Endothelial cell of umbilical vein (primary cell): ENCODE results near the gene USP37. TPM values are rescaled to one million over a fixed set of nuclear protein-coding genes. Genes with fewer than 3 reads are reported as not detected.
A peak's percentile ranks its signal among the peaks of the same experiment; 100 is the strongest.

Experiments
- BruUV-seq: library from RNA; stranded (reverse); fragments of 400-500 nt; replicated peaks from 2 replicates; lab custom pipeline; 2021; lab: Mats Ljungman, UMichigan
- CTCF ChIA-PET: fragments of 300-600, 350-600 bp; sonication (Branson Sonifier 250); formaldehyde crosslinking; loops from one replicate; lab custom pipeline; 2021; ENCODE audit warnings: antibody characterized with exemption, inconsistent platforms; lab: Charles Lee
- POLR2A ChIA-PET: fragments of 300-600, 350-600 bp; sonication (Branson Sonifier 250); formaldehyde crosslinking; loops from one replicate; lab custom pipeline; 2021; ENCODE audit warnings: antibody characterized with exemption, inconsistent platforms; lab: Charles Lee
- DNase-seq: peaks from one replicate; pipeline ENCODE4 v3.0.0-alpha.2; 2011; ENCODE audit warnings: low read depth, low spot score
- FAIRE-seq: peaks from 2 replicates; lab custom pipeline; 2011; peaks lifted over from hg19 to GRCh38; lab: Jason Lieb, UNC
- H2AFZ ChIP-seq: 2 replicates; pipeline ENCODE4 v1.6.0; 2012; ENCODE audit warnings: low read depth, low read length, control low read depth, inconsistent platforms
- H3K27ac ChIP-seq: 2 replicates; pipeline ENCODE4 v1.5.1; 2011; ENCODE audit warnings: low read depth, mild to moderate bottlenecking, control low read depth, low read length, moderate library complexity; ENCODE audit not compliant: insufficient read depth
- H3K27me3 ChIP-seq, 2 experiments: 2 replicates each; pipeline versions ENCODE4 v1.6.0 to v1.6.1; 2011; ENCODE audit warnings: low read length in 2 of 2, mixed read lengths in 1 of 2; ENCODE audit not compliant: control insufficient read depth in 2 of 2, insufficient read depth in 2 of 2
- H3K36me3 ChIP-seq, 2 experiments: 2 replicates in 1 of 2; 3 replicates in 1 of 2; pipeline ENCODE4 v1.5.1; 2011; ENCODE audit warnings: low read length in 2 of 2, mild to moderate bottlenecking in 1 of 2, moderate library complexity in 1 of 2; ENCODE audit not compliant: control insufficient read depth in 2 of 2, insufficient read depth in 2 of 2; ENCODE audit errors: extremely low read depth in 1 of 2
- H3K4me1 ChIP-seq: 3 replicates; pipeline ENCODE4 v1.5.1; 2011; ENCODE audit warnings: mild to moderate bottlenecking, low read length; ENCODE audit not compliant: control insufficient read depth, insufficient read depth; ENCODE audit errors: extremely low read depth
- H3K4me2 ChIP-seq: 2 replicates; pipeline ENCODE4 v1.6.1; 2011; ENCODE audit warnings: low read length, control low read depth, mixed read lengths; ENCODE audit not compliant: insufficient read depth
- H3K4me3 ChIP-seq, 3 experiments: fragments of 200-600 bp in 1 of 3; sonication (generic), shearing (Covaris generic) in 1 of 3; replicated peaks in 1 of 3; 2 replicates each; pipeline ENCODE4 v1.5.1; 2011 to 2016; ENCODE audit warnings: control low read depth in 3 of 3, low read length in 3 of 3, mild to moderate bottlenecking in 2 of 3, inconsistent platforms in 1 of 3, low read depth in 1 of 3, moderate library complexity in 1 of 3; ENCODE audit not compliant: insufficient read depth in 1 of 3
- H3K79me2 ChIP-seq: 2 replicates; pipeline ENCODE4 v1.6.0; 2012; ENCODE audit warnings: low read length, inconsistent platforms; ENCODE audit not compliant: control insufficient read depth, insufficient read depth
- H3K9ac ChIP-seq: replicated peaks from 2 replicates; pipeline ENCODE3; 2011; ENCODE audit warnings: low read length, control low read depth; ENCODE audit not compliant: insufficient read depth; ENCODE audit errors: extremely low read depth
- H3K9me1 ChIP-seq: replicated peaks from 3 replicates; pipeline ENCODE4 v1.6.0; 2011; ENCODE audit warnings: mild to moderate bottlenecking, low read length; ENCODE audit not compliant: control insufficient read depth, insufficient read depth; ENCODE audit errors: extremely low read depth
- H3K9me3 ChIP-seq: replicated peaks from 2 replicates; pipeline ENCODE4 v1.5.1; 2012; ENCODE audit warnings: low read length, inconsistent platforms; ENCODE audit not compliant: control insufficient read depth, insufficient read depth
- H4K20me1 ChIP-seq: replicated peaks from 2 replicates; pipeline ENCODE3; 2011; ENCODE audit warnings: mild to moderate bottlenecking, low read length; ENCODE audit not compliant: control insufficient read depth, insufficient read depth; ENCODE audit errors: extremely low read depth
- EZH2 ChIP-seq: IDR thresholded peaks from 2 replicates; pipeline ENCODE4 v1.6.1; 2012; ENCODE audit warnings: borderline replicate concordance, low read depth, mild to moderate bottlenecking, moderate library complexity, low read length, inconsistent platforms; ENCODE audit not compliant: severe bottlenecking
- FOS ChIP-seq: IDR thresholded peaks from 2 replicates; pipeline ENCODE4 v1.6.1; 2011; ENCODE audit warnings: mild to moderate bottlenecking, low read length, moderate library complexity, borderline replicate concordance; ENCODE audit not compliant: insufficient read depth
- GATA2 ChIP-seq: IDR thresholded peaks from 2 replicates; pipeline ENCODE4 v1.7.0; 2011; ENCODE audit warnings: low read depth, mild to moderate bottlenecking, moderate library complexity, mixed read lengths, low read length; ENCODE audit not compliant: insufficient read length, insufficient read depth
- JUN ChIP-seq: IDR thresholded peaks from 2 replicates; pipeline ENCODE4 v1.6.1; 2011; ENCODE audit warnings: borderline replicate concordance, low read depth; ENCODE audit not compliant: insufficient read length, insufficient read depth
- MYC ChIP-seq: IDR thresholded peaks from one replicate; pipeline ENCODE4 v1.6.1; 2011; ENCODE audit warnings: mild to moderate bottlenecking, low read depth, low read length
- POLR2A ChIP-seq: IDR thresholded peaks from 2 replicates; pipeline ENCODE4 v1.6.1; 2012; ENCODE audit warnings: low read depth, mild to moderate bottlenecking, control low read depth, low read length
- POLR2AphosphoS5 ChIP-seq: IDR thresholded peaks from 2 replicates; pipeline ENCODE4 v1.6.1; 2012; ENCODE audit warnings: low read depth, mild to moderate bottlenecking, control low read depth, low read length, moderate library complexity; ENCODE audit not compliant: insufficient read depth
- dilution Hi-C: fragments of 300-500 bp; cut with MboI; formaldehyde crosslinking; loops from one replicate; pipeline ENCODE4 v1.15.0; 2019; ENCODE audit warnings: low sequenced_read_pairs; ENCODE audit not compliant: extremely low pct_ligation_motif_present
- intact Hi-C: fragments of 100-400 bp; cut with micrococcal nuclease; formaldehyde crosslinking; loops from one replicate; pipeline ENCODE4 v1.10.0; 2022
- polyA plus RNA-seq, 4 experiments: library from polyadenylated mRNA; depleted of rRNA in 3 of 4; stranded (reverse) in 3 of 4; unstranded in 1 of 4; fragments of >200 nt; gene quantifications; 2 replicates each; pipeline versions ENCODE4 v1.2.1 to v1.2.3, GENCODE V29; 2011 to 2012; ENCODE audit warnings: missing spikeins in 1 of 4
- total RNA-seq: library from RNA; stranded (reverse); gene quantifications from 2 replicates; pipeline ENCODE4 v1.2.3, GENCODE V29; 2021
- TF ChIP-seq, protein P1 (sequence below): IDR thresholded peaks from 2 replicates; pipeline ENCODE4 v1.6.1; 2011; ENCODE audit not compliant: insufficient read depth, insufficient read length
- TF ChIP-seq, protein P2 (sequence below), 2 donors: IDR thresholded peaks; 1 replicate in 1 of 2; 2 replicates in 1 of 2; pipeline ENCODE4 v1.5.1; 2011; ENCODE audit warnings: low read length in 2 of 2, mild to moderate bottlenecking in 2 of 2, moderate library complexity in 2 of 2, control low read depth in 1 of 2, inconsistent platforms in 1 of 2, low read depth in 1 of 2; ENCODE audit not compliant: insufficient read depth in 1 of 2; ENCODE audit errors: extremely low read depth in 1 of 2

USP37 gene
- total and polyA plus RNA-seq, 2 donors (not counting 3 experiments of a cell fraction or from before 2014, with no cell fraction given) = 1.9 to 14.4 TPM

DNA sequence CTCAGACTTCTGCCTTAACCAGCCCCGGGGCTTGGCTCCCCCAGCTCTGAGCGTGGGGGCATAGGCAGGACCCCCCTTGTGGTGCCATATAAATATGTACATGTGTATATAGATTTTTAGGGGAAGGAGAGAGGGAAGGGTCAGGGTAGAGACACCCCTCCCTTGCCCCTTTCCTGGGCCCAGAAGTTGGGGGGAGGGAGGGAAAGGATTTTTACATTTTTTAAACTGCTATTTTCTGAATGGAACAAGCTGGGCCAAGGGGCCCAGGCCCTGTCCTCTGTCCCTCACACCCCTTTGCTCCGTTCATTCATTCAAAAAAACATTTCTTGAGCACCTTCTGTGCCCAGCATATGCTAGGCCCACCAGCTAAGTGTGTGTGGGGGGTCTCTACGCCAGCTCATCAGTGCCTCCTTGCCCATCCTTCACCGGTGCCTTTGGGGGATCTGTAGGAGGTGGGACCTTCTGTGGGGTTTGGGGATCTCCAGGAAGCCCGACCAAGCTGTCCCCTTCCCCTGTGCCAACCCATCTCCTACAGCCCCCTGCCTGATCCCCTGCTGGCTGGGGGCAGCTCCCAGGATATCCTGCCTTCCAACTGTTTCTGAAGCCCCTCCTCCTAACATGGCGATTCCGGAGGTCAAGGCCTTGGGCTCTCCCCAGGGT, 162.9 kb downstream of the USP37 start:
- Histone ChIP-seq H3K36me3 (peaks cover 0 to 24% of the 10 kb centered on the region in 2 experiments), H3K9ac (no peak overlapping the region), H3K9me3 (no peaks in the 10 kb centered on the region), H3K4me3 (no peak overlapping the region), H3K27ac (peak overlapping the region; percentile 38), H3K27me3 (no peaks in the 10 kb centered on the region), H3K9me1 (no peaks in the 10 kb centered on the region), H4K20me1 (no peaks in the 10 kb centered on the region), H3K79me2 (peaks cover 19% of the 10 kb centered on the region), H3K4me1 (peaks cover 26% of the 10 kb centered on the region), H3K4me2 (no peak overlapping the region), H2AFZ (no peak overlapping the region)
- intact Hi-C loops = loop anchor here (5.0 kb wide), 2 partner anchors 178 to 442 kb away; no protein-coding TSS in a partner anchor
- ChIA-PET CTCF (interaction anchor here (0.9 to 3.9 kb wide), 5 partner anchors 9 to 110 kb away, joined by 3 to 14 read pairs (median 3); no protein-coding TSS in a partner anchor), POLR2A (no interaction called here)
- dilution Hi-C loops = no loop called here
- DNase-seq (no peak), FAIRE-seq (no peak)
- no peak for TF ChIP-seq MYC
- no peak for TF ChIP-seq POLR2AphosphoS5
- no peak for TF ChIP-seq JUN
- TF ChIP-seq EZH2 = no peak
- TF ChIP-seq, protein P1, sequence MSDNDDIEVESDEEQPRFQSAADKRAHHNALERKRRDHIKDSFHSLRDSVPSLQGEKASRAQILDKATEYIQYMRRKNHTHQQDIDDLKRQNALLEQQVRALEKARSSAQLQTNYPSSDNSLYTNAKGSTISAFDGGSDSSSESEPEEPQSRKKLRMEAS = no peak
- TF ChIP-seq POLR2A = no peak
- TF ChIP-seq GATA2 = no peak
- TF ChIP-seq FOS = no peak
- TF ChIP-seq, protein P2, sequence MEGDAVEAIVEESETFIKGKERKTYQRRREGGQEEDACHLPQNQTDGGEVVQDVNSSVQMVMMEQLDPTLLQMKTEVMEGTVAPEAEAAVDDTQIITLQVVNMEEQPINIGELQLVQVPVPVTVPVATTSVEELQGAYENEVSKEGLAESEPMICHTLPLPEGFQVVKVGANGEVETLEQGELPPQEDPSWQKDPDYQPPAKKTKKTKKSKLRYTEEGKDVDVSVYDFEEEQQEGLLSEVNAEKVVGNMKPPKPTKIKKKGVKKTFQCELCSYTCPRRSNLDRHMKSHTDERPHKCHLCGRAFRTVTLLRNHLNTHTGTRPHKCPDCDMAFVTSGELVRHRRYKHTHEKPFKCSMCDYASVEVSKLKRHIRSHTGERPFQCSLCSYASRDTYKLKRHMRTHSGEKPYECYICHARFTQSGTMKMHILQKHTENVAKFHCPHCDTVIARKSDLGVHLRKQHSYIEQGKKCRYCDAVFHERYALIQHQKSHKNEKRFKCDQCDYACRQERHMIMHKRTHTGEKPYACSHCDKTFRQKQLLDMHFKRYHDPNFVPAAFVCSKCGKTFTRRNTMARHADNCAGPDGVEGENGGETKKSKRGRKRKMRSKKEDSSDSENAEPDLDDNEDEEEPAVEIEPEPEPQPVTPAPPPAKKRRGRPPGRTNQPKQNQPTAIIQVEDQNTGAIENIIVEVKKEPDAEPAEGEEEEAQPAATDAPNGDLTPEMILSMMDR (IDR thresholded peaks at IDR 0.05; ENCODE audit: extremely low read depth in 1 of 2, insufficient read depth in 1 of 2, low read depth in 1 of 2, low read length in 2 of 2) = no peak
- BruUV-seq = TSS peak; percentile 29
